NCI-H1105 treated with DMSO at 0.1 percent for 48 hours (cell line): ENCODE measurements around the gene HGD.
"Not testable (repeated sequence)": the region's sequence is repeated elsewhere in the genome, so short reads cannot be mapped to it uniquely, and the experiment has no call there.

Source experiments
- DNase-seq: peaks from one replicate; lab custom pipeline; 2025; lab: John Stamatoyannopoulos, UW

The HGD gene

GRCh38 chr3:120678984-120679383, 3.1 kb downstream of the HGD start:
- no peak for DNase-seq

DNA sequence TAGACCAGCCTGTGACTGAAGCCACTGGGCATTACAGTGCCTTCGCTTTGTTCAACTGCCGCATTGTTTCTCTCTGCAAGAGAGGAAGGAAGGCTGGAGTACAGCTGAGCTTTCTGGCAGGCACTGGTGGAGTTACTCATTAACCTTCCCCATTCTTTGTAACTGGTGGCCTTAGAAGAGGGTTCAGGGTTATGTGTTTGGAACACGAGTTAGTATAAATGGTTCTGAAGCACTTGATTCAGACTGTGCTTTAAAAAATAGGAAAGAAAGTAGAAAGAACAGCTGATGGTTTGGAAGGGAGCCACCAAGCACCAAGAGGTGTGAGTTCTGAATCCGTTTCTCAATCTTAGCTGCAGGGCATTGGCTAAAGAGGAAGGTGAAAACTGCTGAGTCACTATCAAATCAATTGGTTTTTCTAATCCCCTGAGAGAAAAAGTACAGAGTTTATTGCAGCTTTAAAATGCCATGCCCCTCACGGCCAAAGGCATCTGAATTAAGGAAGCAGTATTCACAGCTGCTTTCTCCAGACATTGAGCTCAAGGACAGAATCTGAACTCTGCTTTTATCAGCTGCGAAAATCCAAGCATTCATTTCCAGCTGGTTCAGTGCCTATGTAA, 3.6 kb downstream of the HGD start:
- DNase-seq = no peak

GRCh38 chr3:120677193-120677592, 4.8 kb downstream of the HGD start:
- not testable (repeated sequence) for DNase-seq

- DNase-seq = no peak
Measured at GRCh38 chr3:120673116-120673515, 8.9 kb downstream of the HGD start.

DNA sequence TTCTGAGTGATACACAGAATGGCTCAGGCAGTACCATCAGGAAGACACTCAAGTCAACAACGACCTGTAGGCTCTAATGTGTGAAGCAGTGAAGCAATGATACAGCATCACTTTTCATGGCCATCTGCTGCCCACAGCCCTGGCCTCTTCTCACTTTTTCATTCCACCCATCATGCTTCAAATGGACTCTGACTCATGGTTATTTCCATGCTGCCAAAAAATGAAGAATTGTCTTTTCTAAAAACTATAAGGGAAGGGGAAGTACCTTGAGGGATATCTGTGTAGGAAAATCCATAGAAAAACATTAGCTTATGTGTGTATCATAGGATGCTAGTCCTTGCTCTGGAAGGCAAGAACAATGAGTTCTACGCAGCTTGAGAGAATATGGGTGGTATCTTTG, 11.5 kb downstream of the HGD start:
- no peak for DNase-seq

GRCh38 chr3:120664926-120665325, 17.1 kb downstream of the HGD start:
- no peak for DNase-seq

- DNase-seq = no peak
Measured at GRCh38 chr3:120661945-120662344, 20.1 kb downstream of the HGD start.

GRCh38 chr3:120661106-120661905, 20.7 kb downstream of the HGD start:
- DNase-seq = no peak

GRCh38 chr3:120659834-120660233, 22.2 kb downstream of the HGD start:
- DNase-seq = no peak

DNA sequence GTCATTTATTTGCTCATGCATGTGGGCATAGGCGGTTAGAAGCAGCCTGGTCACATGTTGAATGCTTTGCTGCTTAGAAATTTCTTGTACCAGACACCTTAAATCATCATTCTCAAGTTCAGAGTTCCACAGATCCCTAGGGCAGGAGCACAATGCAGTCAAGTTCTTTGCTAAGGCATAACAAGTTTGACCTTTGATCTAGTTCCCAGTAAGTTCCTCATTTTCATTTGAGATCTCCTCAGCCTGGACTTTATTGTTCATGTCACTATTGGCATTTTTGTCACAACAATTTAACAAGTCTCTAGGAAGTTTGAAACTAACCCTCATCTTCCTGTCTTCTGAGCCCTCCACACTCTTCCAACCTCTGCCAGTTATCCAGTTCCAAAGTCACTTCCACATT, 22.8 kb downstream of the HGD start:
- no peak for DNase-seq

GRCh38 chr3:120652896-120653545, 29.0 kb downstream of the HGD start:
- no peak for DNase-seq

GRCh38 chr3:120652281-120652680, 29.8 kb downstream of the HGD start:
- no peak for DNase-seq

GRCh38 chr3:120650311-120650710, 31.7 kb downstream of the HGD start:
- DNase-seq = no peak

- DNase-seq = no peak
Measured at GRCh38 chr3:120649830-120650233, 32.2 kb downstream of the HGD start.

DNA sequence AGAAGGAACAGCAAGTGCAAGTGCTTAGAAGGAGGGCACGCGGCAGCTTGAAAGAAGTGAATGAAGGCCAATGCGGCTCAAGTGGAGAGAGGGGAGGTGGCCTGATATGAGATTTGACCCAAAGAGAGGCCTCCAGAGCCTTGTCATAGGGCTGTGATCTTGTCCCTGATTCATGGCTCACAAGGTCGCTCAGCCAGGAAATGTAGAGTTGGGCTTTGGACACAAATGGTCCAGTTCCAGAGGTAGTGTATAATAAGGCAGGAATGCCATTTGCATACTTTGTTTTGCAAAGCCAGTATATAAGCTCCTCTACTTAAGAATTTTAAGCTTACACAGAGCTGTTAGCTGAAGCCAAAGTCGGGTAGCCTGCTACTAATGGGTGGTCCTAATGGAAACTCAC, 33.7 kb downstream of the HGD start:
- no peak for DNase-seq

DNA sequence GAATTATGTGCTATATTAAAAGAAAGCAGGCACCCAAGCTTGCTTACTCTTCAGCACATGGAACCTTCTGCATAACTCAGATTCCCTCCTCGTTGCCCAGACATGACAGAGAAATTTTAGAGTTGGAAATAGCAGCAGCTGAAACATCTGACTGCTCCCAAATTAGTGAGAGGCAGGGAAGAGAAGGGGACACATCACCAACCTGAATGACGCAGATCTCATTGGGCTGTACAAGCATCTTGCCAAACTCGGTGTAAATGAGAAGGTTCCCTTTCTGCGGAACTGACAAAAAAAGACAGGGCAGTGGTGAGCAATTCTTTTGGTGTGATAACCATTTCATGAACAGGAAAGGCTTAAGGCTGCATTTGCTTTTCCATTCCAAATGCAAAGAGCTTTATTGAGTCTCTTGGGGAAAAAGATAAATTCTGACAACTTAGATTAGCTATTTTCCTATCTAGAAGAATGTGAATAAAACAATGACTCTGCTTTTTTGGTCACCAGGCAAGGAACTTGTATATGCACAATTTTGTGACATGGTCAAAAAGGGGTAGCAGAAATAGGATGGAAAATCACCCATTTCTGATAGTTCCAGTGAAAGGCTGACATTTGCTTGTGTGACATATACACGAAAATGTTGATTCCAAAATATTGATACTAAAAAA, 35.1 kb downstream of the HGD start:
- no peak for DNase-seq

GRCh38 chr3:120645083-120645845, 36.8 kb downstream of the HGD start:
- DNase-seq = no peak

- no peak for DNase-seq
Measured at GRCh38 chr3:120642368-120642948, 39.6 kb downstream of the HGD start.

DNA sequence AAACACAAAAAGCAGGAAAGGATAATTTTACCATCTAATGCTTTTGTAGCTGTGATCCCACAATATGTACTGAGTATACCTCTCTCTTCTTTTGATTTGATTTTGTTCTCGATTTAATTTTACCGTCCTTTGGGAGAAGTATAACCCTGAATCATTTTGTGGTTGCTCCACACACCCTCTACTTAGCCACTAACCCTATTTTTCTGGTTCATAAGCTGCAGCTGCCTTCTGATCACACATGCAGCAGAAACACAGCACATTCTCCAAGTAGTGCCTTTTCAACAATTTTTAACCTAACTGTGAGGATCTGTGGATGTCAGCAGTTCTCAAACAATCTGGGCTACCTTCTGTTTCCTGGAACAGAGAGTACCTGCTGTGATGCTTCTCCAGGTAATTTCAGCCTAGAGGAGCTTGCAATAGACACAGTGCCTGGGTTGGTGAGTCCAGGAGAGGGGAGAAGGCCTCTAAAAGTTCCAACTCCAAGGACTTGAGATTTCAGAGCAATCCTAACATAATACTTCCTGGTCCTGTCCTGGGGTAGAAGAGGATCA, 40.3 kb downstream of the HGD start:
- DNase-seq = no peak

DNA sequence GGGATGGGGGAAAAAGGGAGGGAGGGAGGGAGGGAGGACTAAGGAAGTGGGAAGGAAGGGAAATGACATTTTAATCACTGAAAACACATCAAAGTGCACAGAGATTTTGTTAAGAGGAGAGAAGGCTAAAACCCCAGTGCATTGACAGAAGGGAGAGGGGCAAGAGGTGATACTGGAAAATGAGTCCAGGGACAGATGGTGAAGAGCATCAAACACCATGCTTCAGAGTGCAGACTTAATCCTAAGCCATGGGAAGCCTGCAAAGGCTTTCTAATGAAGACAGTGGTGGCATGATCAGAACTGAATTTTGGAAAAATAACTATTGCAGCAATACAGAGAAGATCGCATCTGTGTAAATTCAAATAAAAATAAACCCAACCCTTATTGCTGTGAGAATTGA, 41.8 kb downstream of the HGD start:
- no peak for DNase-seq

DNA sequence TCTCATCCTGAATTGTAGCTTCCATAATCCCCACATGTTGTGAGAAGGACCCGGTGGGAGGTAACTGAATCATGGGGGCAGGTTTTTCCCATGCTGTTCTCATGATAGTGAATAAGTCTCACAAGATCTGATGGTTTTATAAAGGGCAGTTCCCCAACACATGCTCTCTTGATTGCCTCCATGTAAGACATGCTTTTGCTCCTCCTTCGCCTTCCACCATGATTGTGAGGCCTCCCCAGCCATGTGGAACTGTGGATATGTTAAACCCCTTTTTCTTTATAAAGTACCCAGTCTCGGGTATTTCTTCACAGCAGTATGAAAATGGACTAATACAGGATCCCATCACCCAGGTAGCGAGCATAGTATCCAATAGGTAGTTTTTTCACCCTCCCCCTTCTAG, 43.2 kb downstream of the HGD start:
- not testable (repeated sequence) for DNase-seq
